ENCODE data around the gene MAPK10. TPM values are rescaled to one million over a fixed set of nuclear protein-coding genes. Genes with fewer than 3 reads are reported as not detected.

Gene MAPK10
- total RNA-seq, 6 experiments from 2014 or later: 0.79 to 1.8 (median 1.1) TPM

GRCh38 chr4:86302251-86302650 is 57.6 kb downstream of the MAPK10 start:
- Mint-ChIP-seq H3K27ac (no peak overlapping the region), H3K9me3 (peaks cover 20% of the 10 kb centered on the region; the same call in 1 of the 2 replicates), H3K27me3 (ENCODE audit: insufficient read depth) (no peaks in the 10 kb centered on the region; the same call in 1 of the 2 replicates), H3K36me3 (ENCODE audit: low read depth) (no peaks in the 10 kb centered on the region), H3K4me3 (no peak overlapping the region), H3K4me1 (ENCODE audit: low read depth) (peaks cover 8% of the 10 kb centered on the region)
- no peak for DNase-seq
- no peak for TF ChIP-seq CTCF (IDR thresholded peaks at IDR 0.05)

GRCh38 chr4:86300516-86300915 is 59.3 kb downstream of the MAPK10 start:
- Mint-ChIP-seq H3K27me3 (ENCODE audit: insufficient read depth) (no peaks in the 10 kb centered on the region; the same call in none of the 2 replicates), H3K4me1 (ENCODE audit: low read depth) (no peaks in the 10 kb centered on the region), H3K27ac (no peak overlapping the region), H3K4me3 (no peak overlapping the region), H3K36me3 (ENCODE audit: low read depth) (no peaks in the 10 kb centered on the region), H3K9me3 (peaks cover 20% of the 10 kb centered on the region; the same call in 1 of the 2 replicates)
- no peak for TF ChIP-seq CTCF (IDR thresholded peaks at IDR 0.05)
- DNase-seq: no peak

- TF ChIP-seq CTCF (IDR thresholded peaks at IDR 0.05): no peak
- DNase-seq: no peak
- Mint-ChIP-seq H3K4me3 (no peak overlapping the region), H3K9me3 (peaks cover 11% of the 10 kb centered on the region; the same call in 1 of the 2 replicates), H3K27me3 (ENCODE audit: insufficient read depth) (no peaks in the 10 kb centered on the region; the same call in none of the 2 replicates), H3K4me1 (ENCODE audit: low read depth) (no peaks in the 10 kb centered on the region), H3K36me3 (ENCODE audit: low read depth) (no peaks in the 10 kb centered on the region), H3K27ac (no peak overlapping the region)
Observed at GRCh38 chr4:86296865-86297264, 63.0 kb downstream of the MAPK10 start.

GRCh38 chr4:86294883-86295282 is 65.0 kb downstream of the MAPK10 start:
- H3K4me3 Mint-ChIP-seq: no peak overlapping the region
- H3K27ac Mint-ChIP-seq: no peak overlapping the region
- H3K27me3 Mint-ChIP-seq (ENCODE audit: insufficient read depth): peaks cover 1% of the 10 kb centered on the region
- H3K4me1 Mint-ChIP-seq (ENCODE audit: low read depth): no peaks in the 10 kb centered on the region
- no peaks in the 10 kb centered on the region for H3K9me3 Mint-ChIP-seq
- no peak for TF ChIP-seq CTCF (IDR thresholded peaks at IDR 0.05)
- H3K36me3 Mint-ChIP-seq (ENCODE audit: low read depth): no peaks in the 10 kb centered on the region
- no peak for DNase-seq

GRCh38 chr4:86291180-86291579 is 68.7 kb downstream of the MAPK10 start:
- no peak for TF ChIP-seq CTCF (IDR thresholded peaks at IDR 0.05)
- no peak overlapping the region for H3K4me3 Mint-ChIP-seq
- no peak overlapping the region for H3K27ac Mint-ChIP-seq
- no peaks in the 10 kb centered on the region for H3K4me1 Mint-ChIP-seq (ENCODE audit: low read depth)
- no peak for DNase-seq
- no peaks in the 10 kb centered on the region for H3K36me3 Mint-ChIP-seq (ENCODE audit: low read depth)
- H3K9me3 Mint-ChIP-seq: no peaks in the 10 kb centered on the region
- peaks cover 4% of the 10 kb centered on the region for H3K27me3 Mint-ChIP-seq (ENCODE audit: insufficient read depth)

GRCh38 chr4:86286726-86287125 is 73.1 kb downstream of the MAPK10 start:
- no peak for TF ChIP-seq CTCF (IDR thresholded peaks at IDR 0.05)
- no peaks in the 10 kb centered on the region for H3K4me1 Mint-ChIP-seq (ENCODE audit: low read depth)
- H3K36me3 Mint-ChIP-seq (ENCODE audit: low read depth): no peaks in the 10 kb centered on the region
- no peak overlapping the region for H3K27ac Mint-ChIP-seq
- DNase-seq: no peak
- H3K9me3 Mint-ChIP-seq: no peaks in the 10 kb centered on the region
- H3K4me3 Mint-ChIP-seq: no peak overlapping the region
- peaks cover 3% of the 10 kb centered on the region; the same call in 1 of the 2 replicates for H3K27me3 Mint-ChIP-seq (ENCODE audit: insufficient read depth)
